K562 (cell line): ENCODE results near the gene GRIK5. TPM values are rescaled to one million over a fixed set of nuclear protein-coding genes. Genes with fewer than 3 reads are reported as not detected.

Source experiments
- ATAC-seq: fragments of 200-7000 bp; cut with Tn5 transposase; 3 replicates; pipeline ENCODE4 v1.9.1; 2020; ENCODE audit warnings: moderate library complexity
- BruUV-seq: library from RNA; stranded (reverse); fragments of 400-500 nt; replicated peaks from 2 replicates; lab custom pipeline; 2021; lab: Mats Ljungman, UMichigan
- CTCF ChIA-PET: fragments of 300-600 bp; formaldehyde crosslinking; extraction: SDS; loops from one replicate; lab custom pipeline; 2021; ENCODE audit warnings: low intra/inter-chr PET ratio; lab: Yijun Ruan, JAX
- POLR2A ChIA-PET: fragments of 300-600, 350-650 bp; sonication (Branson Sonifier 250); formaldehyde crosslinking; extraction: SDS; loops from one replicate; lab custom pipeline; 2021; ENCODE audit warnings: antibody characterized with exemption, inconsistent platforms; lab: Yijun Ruan, JAX
- DNase-seq, 4 experiments: peaks; one replicate each; pipeline versions ENCODE4 v3.0.0 to v3.0.0-alpha.2; 2011 to 2018; ENCODE audit warnings: low spot score in 3 of 4, mixed read lengths in 3 of 4; ENCODE audit errors: extremely low read depth in 1 of 4
- FAIRE-seq: peaks from 2 replicates; lab custom pipeline; 2011; peaks lifted over from hg19 to GRCh38; lab: Jason Lieb, UNC
- H2AFZ ChIP-seq: 2 replicates; pipeline ENCODE4 v1.6.0; 2011; ENCODE audit warnings: low read depth, low read length, control low read depth, inconsistent platforms
- H3K27ac ChIP-seq: fragments of 200-600 bp; 3 replicates; pipeline ENCODE4 v1.8.0; 2011; ENCODE audit warnings: low read depth, mild to moderate bottlenecking, control low read depth, inconsistent platforms, low read length, moderate library complexity, mixed read lengths; ENCODE audit errors: extremely low read depth
- H3K27me3 ChIP-seq, 2 experiments: fragments of 300-600 bp in 1 of 2; 2 replicates in 1 of 2; 3 replicates in 1 of 2; pipeline versions ENCODE4 v1.6.0 to v1.8.0; 2011; ENCODE audit warnings: inconsistent platforms in 2 of 2, low read length in 2 of 2, mild to moderate bottlenecking in 1 of 2, mixed read lengths in 1 of 2, moderate library complexity in 1 of 2; ENCODE audit not compliant: control insufficient read depth in 2 of 2, insufficient read depth in 2 of 2
- H3K36me3 ChIP-seq: fragments of 300-600 bp; 3 replicates; pipeline ENCODE4 v1.8.0; 2011; ENCODE audit warnings: mild to moderate bottlenecking, low read length, inconsistent platforms; ENCODE audit not compliant: control insufficient read depth, insufficient read depth
- H3K4me1 ChIP-seq, 2 experiments: fragments of 200-600 bp in 1 of 2; replicated peaks in 1 of 2; 2 replicates in 1 of 2; 3 replicates in 1 of 2; pipeline versions ENCODE4 v1.5.1 to v1.8.0; 2011; ENCODE audit warnings: inconsistent platforms in 2 of 2, low read length in 2 of 2, mild to moderate bottlenecking in 1 of 2, mixed read lengths in 1 of 2, moderate library complexity in 1 of 2; ENCODE audit not compliant: control insufficient read depth in 2 of 2, insufficient read depth in 2 of 2
- H3K4me2 ChIP-seq: 2 replicates; pipeline ENCODE4 v1.6.1; 2011; ENCODE audit warnings: low read length, control low read depth, inconsistent platforms, mixed read lengths; ENCODE audit not compliant: insufficient read depth
- H3K4me3 ChIP-seq: fragments of 200-600 bp; sonication (generic), shearing (Covaris generic); 2 replicates; pipeline ENCODE4 v1.5.1; 2016; ENCODE audit warnings: control low read depth, inconsistent platforms
- H3K79me2 ChIP-seq: fragments of 200-600 bp; 3 replicates; pipeline ENCODE4 v1.8.0; 2011; ENCODE audit warnings: low read length, inconsistent platforms; ENCODE audit not compliant: control insufficient read depth, insufficient read depth
- H3K9ac ChIP-seq, 2 experiments: 2 replicates each; pipeline versions ENCODE4 v1.6.0 to v1.6.1; 2011; ENCODE audit warnings: low read depth in 2 of 2, low read length in 2 of 2, control low read depth in 1 of 2, inconsistent platforms in 1 of 2, mild to moderate bottlenecking in 1 of 2, mixed read lengths in 1 of 2; ENCODE audit not compliant: insufficient read depth in 1 of 2
- H3K9me1 ChIP-seq: one replicate; pipeline ENCODE4 v1.6.0; 2011; ENCODE audit warnings: inconsistent platforms, mild to moderate bottlenecking, low read length, moderate library complexity; ENCODE audit not compliant: control insufficient read depth, insufficient read depth
- H3K9me3 ChIP-seq: replicated peaks from 2 replicates; pipeline ENCODE4 v1.5.1; 2011; ENCODE audit warnings: low read depth, low read length, inconsistent platforms; ENCODE audit not compliant: control insufficient read depth, insufficient read depth
- H4K20me1 ChIP-seq: replicated peaks from 2 replicates; pipeline ENCODE4 v1.6.1; 2011; ENCODE audit warnings: low read length, inconsistent platforms, mixed read lengths; ENCODE audit not compliant: control insufficient read depth, insufficient read depth
- ARID2 ChIP-seq: fragments of 450-650 bp; IDR thresholded peaks from 2 replicates; pipeline ENCODE4 v1.6.1; 2017; ENCODE audit warnings: antibody characterized with exemption, mild to moderate bottlenecking
- CCNT2 ChIP-seq: IDR thresholded peaks from 2 replicates; pipeline ENCODE4 v1.6.1; 2011; ENCODE audit warnings: borderline replicate concordance, low read depth, mild to moderate bottlenecking, moderate library complexity, mixed read lengths, low read length; ENCODE audit not compliant: insufficient read length; ENCODE audit errors: extremely low read depth
- DIDO1 ChIP-seq: fragments of 450-650 bp; IDR thresholded peaks from 2 replicates; pipeline ENCODE4 v1.6.1; 2016; ENCODE audit warnings: low read depth, missing biosample characterization, missing genetic modification characterization
- HMGN3 ChIP-seq: IDR thresholded peaks from 2 replicates; pipeline ENCODE4 v1.6.1; 2011; ENCODE audit warnings: borderline replicate concordance, low read depth, mild to moderate bottlenecking, mixed read lengths, low read length; ENCODE audit not compliant: insufficient read length; ENCODE audit errors: extremely low read depth
- HNRNPL ChIP-seq: fragments of 200-400 bp; formaldehyde crosslinking; IDR thresholded peaks from 2 replicates; pipeline ENCODE4 v1.6.1; 2017; ENCODE audit warnings: low read depth, mild to moderate bottlenecking, low read length
- MYC ChIP-seq, 2 experiments: fragments of 250-450 bp in 1 of 2; sonication (Bioruptor Pico) in 1 of 2; IDR thresholded peaks; 2 replicates each; pipeline versions ENCODE4 v1.5.1 to v1.6.1; 2012 to 2021; ENCODE audit warnings: low read depth in 2 of 2, borderline replicate concordance in 1 of 2, improper control_type of control experiment in 1 of 2, low read length in 1 of 2, mild to moderate bottlenecking in 1 of 2, moderate library complexity in 1 of 2
- NFATC3 ChIP-seq: fragments of 450-650 bp; IDR thresholded peaks from 2 replicates; pipeline ENCODE4 v1.6.1; 2017; ENCODE audit warnings: mild to moderate bottlenecking
- NR3C1 ChIP-seq: sonication (generic); formaldehyde crosslinking; IDR thresholded peaks from 2 replicates; pipeline ENCODE4 v1.8.1; 2022; ENCODE audit warnings: missing genetic modification reagents
- SRSF7 ChIP-seq: fragments of 200-400 bp; formaldehyde crosslinking; optimal IDR thresholded peaks from 2 replicates; pipeline ENCODE3; 2017; ENCODE audit warnings: mild to moderate bottlenecking, low read depth, low read length
- STAT5A ChIP-seq: IDR thresholded peaks from 2 replicates; pipeline ENCODE4 v1.6.1; 2012; ENCODE audit warnings: low read length, inconsistent platforms, borderline replicate concordance
- U2AF1 ChIP-seq: fragments of 200-400 bp; formaldehyde crosslinking; optimal IDR thresholded peaks from 2 replicates; pipeline ENCODE3; 2017; ENCODE audit warnings: mild to moderate bottlenecking, low read depth, low read length, moderate library complexity
- ZNF165 ChIP-seq: fragments of 250-450 bp; sonication (Bioruptor Pico); IDR thresholded peaks from 2 replicates; pipeline ENCODE4 v1.4.0; 2020; ENCODE audit warnings: borderline replicate concordance
- ZNF507 ChIP-seq: conservative IDR thresholded peaks from 2 replicates; pipeline ENCODE4 v1.6.1; 2017; ENCODE audit warnings: missing genetic modification characterization, missing compliant biosample characterization
- ZNF780A ChIP-seq: fragments of 250-450 bp; sonication (Bioruptor Pico); IDR thresholded peaks from 2 replicates; pipeline ENCODE4 v1.5.0; 2021; ENCODE audit warnings: mild to moderate bottlenecking
- WGBS: fragments of 100-300 bp; shearing (Covaris generic); methylation state at CpG from one replicate; pipeline ENCODE4 v1.1.6; 2016; ENCODE audit warnings: low coverage, mixed read lengths; ENCODE audit not compliant: insufficient coverage; ENCODE audit errors: missing lambda C conversion rate; 5-methylcytosine and 5-hydroxymethylcytosine counted together
- in situ Hi-C: fragments of 300-500 bp; cut with MboI; formaldehyde crosslinking; loops from 4 replicates; pipeline ENCODE4 v1.15.0; 2018; ENCODE audit warnings: inconsistent platforms, mixed read lengths
- intact Hi-C: fragments of 100-400 bp; cut with micrococcal nuclease; formaldehyde crosslinking; loops from 2 replicates; pipeline ENCODE4 v1.14.2; 2022
- polyA plus RNA-seq, 8 experiments: library from polyadenylated mRNA; depleted of rRNA in 4 of 8; stranded (reverse) in 5 of 8; unstranded in 3 of 8; fragments of >200 nt; fragmentation: Nextera tagmentation in 2 of 8; fragmentation: Illumina TruSeq in 1 of 8; extraction: Ambion mirVana in 2 of 8; extraction: Trizol in 1 of 8; gene quantifications; 2 replicates each; pipeline versions ENCODE4 v1.2.1 to v1.2.3, GENCODE V29; 2011 to 2014; ENCODE audit warnings: inconsistent platforms in 1 of 8, missing spikeins in 1 of 8
- total RNA-seq, 7 experiments: library from RNA; depleted of rRNA in 6 of 7; stranded (reverse); fragments of >200 nt in 6 of 7; fragmentation: Illumina TruSeq in 2 of 7; extraction: Trizol in 2 of 7; gene quantifications; 2 replicates each; pipeline versions ENCODE4 v1.2.1 to v1.2.3, GENCODE V29; 2011 to 2021; ENCODE audit warnings: low replicate concordance in 1 of 7
- TF ChIP-seq, protein P1 (sequence below): fragments of 450-650 bp; IDR thresholded peaks from one replicate; pipeline ENCODE4 v1.6.1; 2018; ENCODE audit warnings: mild to moderate bottlenecking, moderate library complexity; ENCODE audit not compliant: partially characterized antibody
- TF ChIP-seq, protein P2 (sequence below): fragments of 250-450 bp; sonication (Bioruptor Pico); IDR thresholded peaks from 2 replicates; pipeline ENCODE4 v1.5.0; 2022; ENCODE audit warnings: mild to moderate bottlenecking

The GRIK5 gene
- total and polyA plus RNA-seq, 9 of the 15 experiments (the other 6 are each of a cell fraction or from before 2014, with no cell fraction given) = 0.04 to 0.55 (median 0.27) TPM; not detected in 2

DNA sequence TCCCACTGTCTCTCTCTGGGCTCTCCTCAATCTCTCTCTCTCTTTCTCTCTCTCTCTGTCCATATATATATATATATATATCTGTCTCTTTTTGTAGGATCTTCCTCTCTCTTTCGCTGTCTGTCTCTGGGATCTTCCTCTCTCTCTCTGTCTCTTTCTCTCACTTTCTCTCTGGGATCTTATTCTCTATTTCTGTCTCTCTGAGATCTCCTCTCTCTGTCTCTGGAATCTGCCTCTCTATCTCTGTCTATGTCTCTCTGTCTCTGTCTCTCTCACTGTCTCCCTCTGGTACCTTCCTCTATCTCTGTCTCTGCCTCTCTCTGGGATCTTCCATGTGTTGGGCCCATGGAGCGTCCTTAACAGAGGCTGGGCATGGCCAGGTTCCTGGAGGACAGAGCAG is 79.4 kb downstream of the GRIK5 start:
- CTCF ChIA-PET = no interaction called here
- in situ Hi-C loops = no loop called here

DNA sequence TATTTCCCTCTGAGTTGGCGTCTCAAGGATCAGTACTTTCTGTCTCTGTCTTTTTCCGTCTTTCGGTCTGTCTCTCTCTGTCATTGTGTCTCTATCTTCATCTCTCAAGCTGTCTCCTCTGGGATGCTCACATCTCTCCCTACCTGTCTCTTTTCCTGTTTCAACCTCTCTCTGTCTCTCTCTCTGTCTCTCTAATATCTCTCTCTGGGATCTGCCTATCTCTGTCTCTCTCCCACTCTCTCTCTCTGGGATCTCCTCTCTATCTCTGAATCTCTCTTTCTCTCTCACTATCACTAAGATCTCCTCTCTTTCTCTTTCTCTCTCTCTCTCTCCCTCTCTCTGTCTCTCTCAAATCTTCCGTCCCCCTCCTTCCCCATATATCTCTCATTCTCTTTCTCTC is 80.0 kb downstream of the GRIK5 start:
- intact Hi-C loops (no loop called here), in situ Hi-C loops (no loop called here)
- no peak overlapping the region for H3K9ac ChIP-seq
- POLR2A ChIA-PET = no interaction called here
- no peaks in the 10 kb centered on the region for H3K79me2 ChIP-seq
- DNase-seq (no peak), FAIRE-seq (no peak), ATAC-seq (no peak)
- peaks cover 26 to 65% of the 10 kb centered on the region in 2 experiments for H3K27me3 ChIP-seq
- H3K4me1 ChIP-seq = peaks cover 0 to 24% of the 10 kb centered on the region in 2 experiments; a peak in 2 of 5 replicates
- no peaks in the 10 kb centered on the region for H3K36me3 ChIP-seq
- BruUV-seq = no TSS peak
- H3K4me2 ChIP-seq = no peak overlapping the region
- 7% methylated on average over 3 of the region's 4 CpGs for WGBS
- CTCF ChIA-PET = no interaction called here
- H2AFZ ChIP-seq = no peak overlapping the region
- H3K27ac ChIP-seq = no peak overlapping the region
- peaks cover 2% of the 10 kb centered on the region for H4K20me1 ChIP-seq
- H3K4me3 ChIP-seq = no peak overlapping the region
- no peaks in the 10 kb centered on the region for H3K9me3 ChIP-seq
- no peaks in the 10 kb centered on the region for H3K9me1 ChIP-seq
- TF ChIP-seq, protein P1, sequence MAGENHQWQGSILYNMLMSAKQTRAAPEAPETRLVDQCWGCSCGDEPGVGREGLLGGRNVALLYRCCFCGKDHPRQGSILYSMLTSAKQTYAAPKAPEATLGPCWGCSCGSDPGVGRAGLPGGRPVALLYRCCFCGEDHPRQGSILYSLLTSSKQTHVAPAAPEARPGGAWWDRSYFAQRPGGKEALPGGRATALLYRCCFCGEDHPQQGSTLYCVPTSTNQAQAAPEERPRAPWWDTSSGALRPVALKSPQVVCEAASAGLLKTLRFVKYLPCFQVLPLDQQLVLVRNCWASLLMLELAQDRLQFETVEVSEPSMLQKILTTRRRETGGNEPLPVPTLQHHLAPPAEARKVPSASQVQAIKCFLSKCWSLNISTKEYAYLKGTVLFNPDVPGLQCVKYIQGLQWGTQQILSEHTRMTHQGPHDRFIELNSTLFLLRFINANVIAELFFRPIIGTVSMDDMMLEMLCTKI = no peak
- TF ChIP-seq ZNF507 (tag) = no peak
- no peak for TF ChIP-seq HNRNPL
- no peak for TF ChIP-seq MYC (IDR thresholded peaks at IDR 0.05; ENCODE audit: low read depth, low read length)
- TF ChIP-seq MYC (CRISPR knock-in tag; IDR thresholded peaks at IDR 0.05; ENCODE audit: borderline replicate concordance, low read depth) = no peak
- TF ChIP-seq, protein P2, sequence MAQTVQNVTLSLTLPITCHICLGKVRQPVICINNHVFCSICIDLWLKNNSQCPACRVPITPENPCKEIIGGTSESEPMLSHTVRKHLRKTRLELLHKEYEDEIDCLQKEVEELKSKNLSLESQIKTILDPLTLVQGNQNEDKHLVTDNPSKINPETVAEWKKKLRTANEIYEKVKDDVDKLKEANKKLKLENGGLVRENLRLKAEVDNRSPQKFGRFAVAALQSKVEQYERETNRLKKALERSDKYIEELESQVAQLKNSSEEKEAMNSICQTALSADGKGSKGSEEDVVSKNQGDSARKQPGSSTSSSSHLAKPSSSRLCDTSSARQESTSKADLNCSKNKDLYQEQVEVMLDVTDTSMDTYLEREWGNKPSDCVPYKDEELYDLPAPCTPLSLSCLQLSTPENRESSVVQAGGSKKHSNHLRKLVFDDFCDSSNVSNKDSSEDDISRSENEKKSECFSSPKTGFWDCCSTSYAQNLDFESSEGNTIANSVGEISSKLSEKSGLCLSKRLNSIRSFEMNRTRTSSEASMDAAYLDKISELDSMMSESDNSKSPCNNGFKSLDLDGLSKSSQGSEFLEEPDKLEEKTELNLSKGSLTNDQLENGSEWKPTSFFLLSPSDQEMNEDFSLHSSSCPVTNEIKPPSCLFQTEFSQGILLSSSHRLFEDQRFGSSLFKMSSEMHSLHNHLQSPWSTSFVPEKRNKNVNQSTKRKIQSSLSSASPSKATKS = no peak
- TF ChIP-seq ZNF780A = no peak
- no peak for TF ChIP-seq U2AF1
- TF ChIP-seq ARID2 = no peak
- TF ChIP-seq CCNT2 = no peak

More for the DNA sequence above, 79.4 kb downstream of the GRIK5 start:
- Histone ChIP-seq H4K20me1 (peaks cover 4% of the 10 kb centered on the region), H3K27ac (no peak overlapping the region), H3K4me1 (peaks cover 0 to 24% of the 10 kb centered on the region in 2 experiments; a peak in 2 of 5 replicates), H3K79me2 (no peaks in the 10 kb centered on the region), H3K27me3 (peaks cover 24 to 65% of the 10 kb centered on the region in 2 experiments), H3K36me3 (no peaks in the 10 kb centered on the region), H3K4me3 (no peak overlapping the region), H3K9me1 (no peaks in the 10 kb centered on the region), H3K9ac (no peak overlapping the region), H2AFZ (no peak overlapping the region), H3K4me2 (no peak overlapping the region), H3K9me3 (no peaks in the 10 kb centered on the region)
- 10% methylated on average over 1 of the region's 2 CpGs for WGBS
- intact Hi-C loops = no loop called here
- no peak for TF ChIP-seq HMGN3
- no peak for TF ChIP-seq SRSF7
- TF ChIP-seq NFATC3 = no peak
- no peak for TF ChIP-seq DIDO1 (tag)
- TF ChIP-seq NR3C1 (CRISPR knock-in tag) = no peak
- no peak for TF ChIP-seq ZNF165
- TF ChIP-seq STAT5A = no peak
- no peak for ATAC-seq
- no TSS peak for BruUV-seq
- no peak for FAIRE-seq
- DNase-seq = no peak
- POLR2A ChIA-PET = no interaction called here
